ENCODE results near the gene DCBLD1.

Gene DCBLD1

DNA sequence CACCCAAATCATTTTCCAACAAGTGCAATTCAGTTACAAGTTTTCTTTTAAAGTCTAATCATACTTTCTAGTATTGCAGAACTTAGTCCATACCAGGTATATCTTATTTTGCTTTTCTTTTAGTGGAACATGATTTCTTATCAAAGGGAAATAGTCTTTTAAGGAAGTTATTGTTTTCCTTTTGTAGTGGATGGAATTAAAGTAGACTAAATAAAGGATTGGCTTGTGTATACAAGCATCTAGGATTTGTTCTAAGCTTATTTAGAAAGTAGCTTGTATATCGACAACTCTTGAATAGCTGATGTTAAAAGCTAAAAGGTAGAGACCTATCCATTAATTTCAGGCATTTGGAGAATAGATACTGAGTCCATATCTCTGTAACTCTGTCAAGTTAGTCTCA lies 14.8 kb downstream of the DCBLD1 start:
- no peak overlapping the region for H3K4me3 ChIP-seq (ENCODE audit: low read length)
- H3K4me1 ChIP-seq (ENCODE audit: control insufficient read depth, insufficient read depth, low read length) = no peaks in the 10 kb centered on the region
- no peak overlapping the region for H3K27ac ChIP-seq (ENCODE audit: low read length)
- no peaks in the 10 kb centered on the region for H3K27me3 ChIP-seq (ENCODE audit: control insufficient read depth, insufficient read depth, low read length)
- WGBS (ENCODE audit: insufficient coverage, insufficient read length) = no CpG with 5 or more reads among the region's 1 CpG
- H3K36me3 ChIP-seq (ENCODE audit: control insufficient read depth, insufficient read depth, low read length) = no peaks in the 10 kb centered on the region
- no peak for DNase-seq (ENCODE audit: low read depth, low spot score)
- no peaks in the 10 kb centered on the region for H3K9me3 ChIP-seq (ENCODE audit: control insufficient read depth, insufficient read depth, low read length)

DNA sequence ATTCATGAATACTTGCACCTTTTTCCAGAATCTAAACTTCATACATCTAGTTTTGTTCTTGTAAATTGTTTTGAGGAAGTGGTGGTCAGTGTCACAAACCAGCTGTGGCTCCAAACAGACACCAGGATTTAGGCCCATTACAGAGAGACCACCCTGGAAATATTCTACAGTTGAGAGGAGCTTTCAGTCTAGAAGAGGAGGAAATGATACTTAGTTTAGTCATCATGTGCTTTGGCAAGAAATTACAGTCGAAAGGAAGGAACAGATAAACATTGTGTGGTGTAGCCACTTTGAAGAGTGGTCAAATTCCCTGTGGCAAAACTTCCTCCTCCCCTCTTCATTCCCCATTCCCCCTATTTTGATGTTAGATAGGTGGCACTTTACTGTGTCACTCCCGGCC lies 15.7 kb downstream of the DCBLD1 start:
- Histone ChIP-seq H3K36me3 (ENCODE audit: control insufficient read depth, insufficient read depth, low read length) (no peaks in the 10 kb centered on the region), H3K9me3 (ENCODE audit: control insufficient read depth, insufficient read depth, low read length) (no peaks in the 10 kb centered on the region), H3K27ac (ENCODE audit: low read length) (no peak overlapping the region), H3K4me1 (ENCODE audit: control insufficient read depth, insufficient read depth, low read length) (no peaks in the 10 kb centered on the region), H3K27me3 (ENCODE audit: control insufficient read depth, insufficient read depth, low read length) (no peaks in the 10 kb centered on the region), H3K4me3 (ENCODE audit: low read length) (no peak overlapping the region)
- no CpG with 5 or more reads among the region's 2 CpGs for WGBS (ENCODE audit: insufficient coverage, insufficient read length)
- DNase-seq (ENCODE audit: low read depth, low spot score) = no peak

DNA sequence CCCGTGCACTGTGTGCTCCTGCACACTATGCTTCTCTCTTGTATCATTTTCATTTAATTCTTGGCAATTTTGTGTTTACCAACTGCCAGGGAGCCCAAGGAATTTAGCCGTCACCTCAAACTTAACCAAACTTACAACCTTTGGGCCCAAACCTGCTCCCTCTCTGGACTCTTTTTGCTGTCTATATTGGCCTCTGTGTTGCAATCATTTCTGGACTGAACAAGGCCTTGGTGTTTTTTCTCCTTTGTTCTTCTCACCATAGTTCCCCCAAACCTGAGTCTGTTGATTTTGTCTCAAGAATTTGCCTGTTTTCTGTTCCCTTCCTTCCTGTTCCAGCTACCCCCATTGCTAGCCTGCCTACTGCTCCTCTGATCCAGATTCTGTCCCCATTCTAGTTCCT lies 19.2 kb downstream of the DCBLD1 start:
- H3K27me3 ChIP-seq (ENCODE audit: control insufficient read depth, insufficient read depth, low read length) = no peaks in the 10 kb centered on the region
- no CpG with 5 or more reads among the region's 2 CpGs for WGBS (ENCODE audit: insufficient coverage, insufficient read length)
- H3K4me3 ChIP-seq (ENCODE audit: low read length) = no peak overlapping the region
- no peaks in the 10 kb centered on the region for H3K36me3 ChIP-seq (ENCODE audit: control insufficient read depth, insufficient read depth, low read length)
- H3K27ac ChIP-seq (ENCODE audit: low read length) = no peak overlapping the region
- H3K4me1 ChIP-seq (ENCODE audit: control insufficient read depth, insufficient read depth, low read length) = no peaks in the 10 kb centered on the region
- DNase-seq (ENCODE audit: low read depth, low spot score) = no peak
- H3K9me3 ChIP-seq (ENCODE audit: control insufficient read depth, insufficient read depth, low read length) = no peaks in the 10 kb centered on the region

DNA sequence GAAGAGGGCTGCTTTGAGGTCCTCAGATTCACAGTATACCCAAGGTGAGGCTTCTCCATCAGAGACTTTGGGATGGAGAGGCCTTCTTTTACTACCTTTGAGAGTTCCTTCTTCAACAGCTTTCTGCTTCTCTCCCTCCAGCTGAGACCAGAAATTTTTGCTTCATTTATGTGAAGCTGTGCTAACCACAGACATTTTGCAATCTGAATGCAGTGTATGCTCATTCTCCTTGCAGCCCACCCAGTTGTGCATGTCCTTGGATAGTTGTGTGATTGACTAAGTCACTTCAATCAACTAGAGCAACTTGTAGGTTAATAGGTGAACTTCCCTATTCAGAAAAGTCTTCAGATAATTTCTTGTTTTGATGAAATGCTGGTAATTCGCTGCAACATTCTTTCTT lies 20.1 kb downstream of the DCBLD1 start:
- WGBS (ENCODE audit: insufficient coverage, insufficient read length) = no CpG with 5 or more reads among the region's 1 CpG
- H3K36me3 ChIP-seq (ENCODE audit: control insufficient read depth, insufficient read depth, low read length) = no peaks in the 10 kb centered on the region
- no peaks in the 10 kb centered on the region for H3K9me3 ChIP-seq (ENCODE audit: control insufficient read depth, insufficient read depth, low read length)
- H3K27me3 ChIP-seq (ENCODE audit: control insufficient read depth, insufficient read depth, low read length) = no peaks in the 10 kb centered on the region
- H3K4me3 ChIP-seq (ENCODE audit: low read length) = no peak overlapping the region
- no peaks in the 10 kb centered on the region for H3K4me1 ChIP-seq (ENCODE audit: control insufficient read depth, insufficient read depth, low read length)
- no peak for DNase-seq (ENCODE audit: low read depth, low spot score)
- H3K27ac ChIP-seq (ENCODE audit: low read length) = no peak overlapping the region

DNA sequence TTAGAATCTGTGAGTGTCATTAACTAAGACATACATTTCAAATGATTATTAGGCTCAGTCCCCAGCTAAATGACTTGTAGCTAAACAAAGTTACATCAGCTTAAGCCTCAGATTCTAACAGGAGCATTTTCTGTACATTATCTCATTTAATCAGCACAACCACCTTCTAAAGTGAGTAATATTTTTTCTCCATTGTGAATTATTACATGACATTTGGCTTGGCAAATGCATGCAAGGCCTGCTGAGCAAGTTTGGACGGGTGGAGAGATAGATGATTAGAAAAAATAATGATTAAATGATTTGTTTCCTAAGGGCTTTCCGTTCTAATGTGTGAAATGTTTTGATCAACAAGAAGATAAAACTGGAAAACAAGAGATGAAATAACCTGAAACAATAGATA lies 20.7 kb downstream of the DCBLD1 start:
- Histone ChIP-seq H3K4me3 (ENCODE audit: low read length) (no peak overlapping the region), H3K36me3 (ENCODE audit: control insufficient read depth, insufficient read depth, low read length) (no peaks in the 10 kb centered on the region), H3K4me1 (ENCODE audit: control insufficient read depth, insufficient read depth, low read length) (no peaks in the 10 kb centered on the region), H3K9me3 (ENCODE audit: control insufficient read depth, insufficient read depth, low read length) (no peaks in the 10 kb centered on the region), H3K27me3 (ENCODE audit: control insufficient read depth, insufficient read depth, low read length) (no peaks in the 10 kb centered on the region), H3K27ac (ENCODE audit: low read length) (no peak overlapping the region)
- DNase-seq (ENCODE audit: low read depth, low spot score) = no peak
- WGBS (ENCODE audit: insufficient coverage, insufficient read length) = 100% methylated on average over 2 of the region's 2 CpGs

DNA sequence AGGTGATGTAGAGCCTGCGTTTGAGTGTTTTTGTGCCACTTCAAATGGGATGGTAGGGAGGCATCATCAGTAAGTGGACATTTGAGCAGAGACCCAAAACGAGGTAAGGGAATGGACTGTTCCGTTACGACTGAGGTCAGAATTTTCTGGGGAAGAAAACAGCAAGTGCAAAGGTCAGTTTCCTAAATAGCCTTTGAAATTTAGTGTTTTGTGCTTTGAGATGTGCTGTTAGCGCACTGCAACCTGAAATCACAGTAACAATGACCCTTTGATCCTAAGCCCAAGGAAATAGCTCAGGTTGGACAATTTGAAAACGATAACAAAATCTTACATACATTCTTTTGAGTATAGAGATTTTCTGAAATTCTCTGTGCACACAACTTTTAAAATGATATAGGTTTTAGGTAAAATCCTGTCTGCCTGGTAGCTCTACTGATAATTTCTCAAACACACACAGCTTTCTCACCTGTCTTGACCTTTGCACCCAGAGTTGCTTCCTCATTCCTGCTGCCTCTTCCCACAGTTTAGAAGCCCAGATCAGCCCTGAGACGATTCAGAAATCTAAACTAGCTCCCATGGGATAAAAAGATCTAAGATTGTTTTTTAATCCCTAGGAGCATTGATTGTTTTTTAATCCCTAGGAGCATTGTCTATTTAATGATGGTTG lies 22.1 kb downstream of the DCBLD1 start:
- DNase-seq (ENCODE audit: low read depth, low spot score) = no peak
- no CpG with 5 or more reads among the region's 7 CpGs for WGBS (ENCODE audit: insufficient coverage, insufficient read length)
- no peaks in the 10 kb centered on the region for H3K36me3 ChIP-seq (ENCODE audit: control insufficient read depth, insufficient read depth, low read length)
- H3K9me3 ChIP-seq (ENCODE audit: control insufficient read depth, insufficient read depth, low read length) = no peaks in the 10 kb centered on the region
- no peak overlapping the region for H3K4me3 ChIP-seq (ENCODE audit: low read length)
- no peak overlapping the region for H3K27ac ChIP-seq (ENCODE audit: low read length)
- no peaks in the 10 kb centered on the region for H3K4me1 ChIP-seq (ENCODE audit: control insufficient read depth, insufficient read depth, low read length)
- H3K27me3 ChIP-seq (ENCODE audit: control insufficient read depth, insufficient read depth, low read length) = no peaks in the 10 kb centered on the region

DNA sequence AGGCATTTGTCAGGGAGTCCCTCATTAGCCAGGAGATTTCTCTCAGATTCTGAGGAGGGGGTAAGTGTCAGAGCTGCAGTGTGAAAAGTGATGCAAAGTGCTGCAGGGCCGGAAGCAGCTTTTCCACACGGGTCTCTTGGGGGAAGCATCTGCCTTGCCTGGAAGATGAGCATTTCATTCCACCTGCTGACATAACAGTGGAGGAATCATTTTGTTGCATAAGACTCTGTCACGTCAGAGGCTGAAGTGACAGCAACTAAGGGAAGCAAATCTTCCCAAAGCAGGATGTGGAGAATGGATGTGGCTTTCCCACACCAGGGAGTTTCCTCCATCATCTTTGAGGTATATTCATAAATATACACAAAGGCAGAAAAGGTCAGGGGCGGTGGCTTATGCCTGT lies 22.8 kb downstream of the DCBLD1 start:
- H3K36me3 ChIP-seq (ENCODE audit: control insufficient read depth, insufficient read depth, low read length) = no peaks in the 10 kb centered on the region
- DNase-seq (ENCODE audit: low read depth, low spot score) = no peak
- no peaks in the 10 kb centered on the region for H3K9me3 ChIP-seq (ENCODE audit: control insufficient read depth, insufficient read depth, low read length)
- no peaks in the 10 kb centered on the region for H3K4me1 ChIP-seq (ENCODE audit: control insufficient read depth, insufficient read depth, low read length)
- no CpG with 5 or more reads among the region's 4 CpGs for WGBS (ENCODE audit: insufficient coverage, insufficient read length)
- no peak overlapping the region for H3K27ac ChIP-seq (ENCODE audit: low read length)
- H3K27me3 ChIP-seq (ENCODE audit: control insufficient read depth, insufficient read depth, low read length) = no peaks in the 10 kb centered on the region
- H3K4me3 ChIP-seq (ENCODE audit: low read length) = no peak overlapping the region

DNA sequence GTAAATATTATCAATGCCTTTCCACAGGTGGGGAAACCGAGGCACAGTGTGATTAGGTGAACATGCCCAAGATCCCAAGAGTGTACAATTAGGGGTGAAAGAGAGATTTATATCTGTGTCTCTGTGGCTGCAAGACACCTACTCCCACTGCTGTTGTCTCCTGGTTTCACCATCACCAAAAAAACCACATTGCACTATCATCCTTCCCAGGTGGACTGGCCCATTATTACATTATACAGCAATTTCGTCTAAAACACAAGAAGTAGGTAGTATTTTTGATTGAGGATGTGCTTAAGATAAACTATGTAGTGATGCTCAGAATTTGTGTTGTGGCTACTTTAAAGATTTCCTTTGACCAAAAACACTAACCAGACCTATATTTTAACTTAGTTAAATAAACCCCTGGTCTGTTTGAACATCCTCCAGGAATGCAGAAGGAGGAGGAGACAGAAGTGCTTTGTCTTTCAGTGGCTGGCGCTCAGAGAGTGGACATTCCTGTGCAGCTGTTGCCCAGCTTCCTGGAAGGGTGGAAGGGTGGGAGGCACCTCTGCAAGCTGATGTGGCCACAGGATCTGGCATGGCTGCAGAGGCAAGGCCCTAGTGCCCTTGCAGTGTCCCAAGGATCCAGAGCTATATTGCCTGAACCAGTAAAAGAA lies 23.8 kb downstream of the DCBLD1 start:
- DNase-seq (ENCODE audit: low read depth, low spot score) = no peak
- no peaks in the 10 kb centered on the region for H3K9me3 ChIP-seq (ENCODE audit: control insufficient read depth, insufficient read depth, low read length)
- H3K27ac ChIP-seq (ENCODE audit: low read length) = no peak overlapping the region
- no peaks in the 10 kb centered on the region for H3K4me1 ChIP-seq (ENCODE audit: control insufficient read depth, insufficient read depth, low read length)
- H3K4me3 ChIP-seq (ENCODE audit: low read length) = no peak overlapping the region
- WGBS (ENCODE audit: insufficient coverage, insufficient read length) = no CpG with 5 or more reads among the region's 3 CpGs
- no peaks in the 10 kb centered on the region for H3K27me3 ChIP-seq (ENCODE audit: control insufficient read depth, insufficient read depth, low read length)
- H3K36me3 ChIP-seq (ENCODE audit: control insufficient read depth, insufficient read depth, low read length) = no peaks in the 10 kb centered on the region

DNA sequence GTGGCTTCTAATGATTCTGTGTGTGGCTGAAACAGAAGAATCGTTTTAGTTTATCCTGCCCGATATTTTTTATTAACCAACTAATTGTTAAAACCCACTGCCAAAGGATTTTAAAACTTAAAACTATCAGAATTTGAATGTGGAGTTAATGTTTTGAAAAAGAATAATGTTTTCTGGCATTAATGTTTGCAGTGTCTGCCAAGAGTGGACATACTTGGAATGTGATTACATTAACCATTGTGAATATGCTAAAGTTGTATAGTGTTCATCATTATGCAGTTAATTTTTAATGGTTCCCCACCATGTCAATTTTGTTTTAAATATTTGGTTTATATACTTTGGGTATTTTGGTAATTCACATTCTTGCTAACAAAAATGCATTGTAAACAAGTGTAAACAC lies 24.4 kb downstream of the DCBLD1 start:
- H3K9me3 ChIP-seq (ENCODE audit: control insufficient read depth, insufficient read depth, low read length) = no peaks in the 10 kb centered on the region
- H3K4me1 ChIP-seq (ENCODE audit: control insufficient read depth, insufficient read depth, low read length) = no peaks in the 10 kb centered on the region
- WGBS (ENCODE audit: insufficient coverage, insufficient read length) = no CpG with 5 or more reads among the region's 2 CpGs
- H3K27ac ChIP-seq (ENCODE audit: low read length) = no peak overlapping the region
- DNase-seq (ENCODE audit: low read depth, low spot score) = no peak
- H3K27me3 ChIP-seq (ENCODE audit: control insufficient read depth, insufficient read depth, low read length) = no peaks in the 10 kb centered on the region
- no peak overlapping the region for H3K4me3 ChIP-seq (ENCODE audit: low read length)
- H3K36me3 ChIP-seq (ENCODE audit: control insufficient read depth, insufficient read depth, low read length) = no peaks in the 10 kb centered on the region

DNA sequence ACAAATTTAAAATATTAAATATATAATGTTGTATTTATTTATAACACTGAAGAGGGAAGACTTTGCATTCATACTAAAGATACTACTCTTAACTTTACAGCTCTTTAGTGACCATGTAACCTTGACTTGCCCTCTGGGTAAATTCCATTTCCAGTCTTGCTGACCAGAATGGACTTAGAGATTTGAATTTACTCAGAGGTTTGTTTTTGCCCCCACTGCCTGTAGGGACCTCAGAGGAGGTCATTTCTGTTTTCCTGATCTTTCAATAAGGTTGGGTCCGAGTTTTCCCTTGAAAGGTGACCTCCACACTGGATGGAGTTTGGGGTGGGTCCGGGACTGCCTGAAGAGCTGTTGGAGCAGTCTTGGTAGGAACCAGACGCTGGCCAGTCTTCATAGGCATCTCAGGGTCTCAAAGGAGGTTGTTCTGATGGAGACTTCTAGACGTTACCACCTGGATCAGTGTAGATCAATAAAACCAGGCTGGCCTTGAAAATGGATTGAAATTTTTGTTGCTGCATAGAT lies 26.0 kb downstream of the DCBLD1 start:
- DNase-seq (ENCODE audit: low read depth, low spot score) = no peak
- no peak overlapping the region for H3K4me3 ChIP-seq (ENCODE audit: low read length)
- no CpG with 5 or more reads among the region's 4 CpGs for WGBS (ENCODE audit: insufficient coverage, insufficient read length)
- no peak overlapping the region for H3K27ac ChIP-seq (ENCODE audit: low read length)
- H3K9me3 ChIP-seq (ENCODE audit: control insufficient read depth, insufficient read depth, low read length) = no peaks in the 10 kb centered on the region
- H3K4me1 ChIP-seq (ENCODE audit: control insufficient read depth, insufficient read depth, low read length) = no peaks in the 10 kb centered on the region
- H3K27me3 ChIP-seq (ENCODE audit: control insufficient read depth, insufficient read depth, low read length) = no peaks in the 10 kb centered on the region
- H3K36me3 ChIP-seq (ENCODE audit: control insufficient read depth, insufficient read depth, low read length) = no peaks in the 10 kb centered on the region

DNA sequence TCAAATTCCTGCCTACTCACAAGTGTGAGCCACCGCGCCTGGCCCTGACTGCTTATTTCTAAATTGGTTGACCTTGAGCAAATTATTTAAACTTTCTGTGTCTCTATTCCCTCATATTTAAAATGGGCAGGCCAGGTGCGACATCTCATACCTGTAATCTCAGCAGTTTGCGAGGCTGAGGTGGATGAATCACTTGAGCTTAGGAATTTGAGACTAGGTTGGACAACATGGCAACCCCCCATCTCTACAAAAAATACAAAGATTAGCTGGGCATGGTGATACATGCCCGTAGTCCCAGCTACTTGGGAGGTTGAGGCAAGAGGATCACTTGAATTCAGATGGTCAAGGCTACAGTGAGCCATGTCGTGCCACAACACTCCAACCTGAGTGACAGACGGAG lies 26.5 kb downstream of the DCBLD1 start:
- no CpG with 5 or more reads among the region's 7 CpGs for WGBS (ENCODE audit: insufficient coverage, insufficient read length)
- H3K9me3 ChIP-seq (ENCODE audit: control insufficient read depth, insufficient read depth, low read length) = no peaks in the 10 kb centered on the region
- no peaks in the 10 kb centered on the region for H3K36me3 ChIP-seq (ENCODE audit: control insufficient read depth, insufficient read depth, low read length)
- no peaks in the 10 kb centered on the region for H3K27me3 ChIP-seq (ENCODE audit: control insufficient read depth, insufficient read depth, low read length)
- H3K4me1 ChIP-seq (ENCODE audit: control insufficient read depth, insufficient read depth, low read length) = no peaks in the 10 kb centered on the region
- no peak overlapping the region for H3K4me3 ChIP-seq (ENCODE audit: low read length)
- H3K27ac ChIP-seq (ENCODE audit: low read length) = no peak overlapping the region
- no peak for DNase-seq (ENCODE audit: low read depth, low spot score)
